Measurements from ENCODE around the gene SYCP2L. TPM values are rescaled to one million over a fixed set of nuclear protein-coding genes. Genes with fewer than 3 reads are reported as not detected.

The SYCP2L gene
- total and polyA plus RNA-seq, 8 donors, result 1.1 to 2.3 (median 1.4) TPM

DNA sequence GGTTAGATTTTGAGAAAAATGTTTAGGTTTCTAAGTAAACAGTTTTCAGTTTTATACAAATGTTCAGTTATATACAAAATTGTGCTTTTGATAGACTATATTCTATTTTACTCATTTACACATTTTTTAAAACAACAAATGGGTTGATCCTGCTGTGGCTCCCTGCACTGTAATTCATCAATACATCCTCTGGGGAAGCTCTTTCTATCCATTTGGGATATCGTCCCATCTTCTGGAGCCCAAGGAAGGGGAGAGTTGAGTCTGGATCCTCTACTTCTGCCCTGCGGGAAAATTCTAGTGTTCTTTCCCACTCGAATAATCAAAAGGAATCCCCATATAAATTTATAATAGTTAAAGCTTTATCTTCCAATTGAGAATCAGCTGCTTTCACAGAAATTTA is 75.0 kb downstream of the SYCP2L start:
- Histone ChIP-seq H3K36me3 (no peaks in the 10 kb centered on the region), H3K4me3 (no peak overlapping the region), H3K4me1 (no peaks in the 10 kb centered on the region), H3K9me3 (no peaks in the 10 kb centered on the region), H3K27ac (no peak overlapping the region), H3K27me3 (no peaks in the 10 kb centered on the region)
- 73 to 84% methylated on average over 3 of the region's 3 CpGs for WGBS, 2 donors
- intact Hi-C loops (cut with DNase I), result no loop called here
- no peak for TF ChIP-seq CTCF (IDR thresholded peaks at IDR 0.05)
- FAIRE-seq (no peak), ATAC-seq (no peak), DNase-seq (no peak)

- Histone ChIP-seq H3K27ac (no peak overlapping the region), H3K27me3 (no peaks in the 10 kb centered on the region), H3K4me3 (no peak overlapping the region), H3K4me1 (no peaks in the 10 kb centered on the region), H3K9me3 (no peaks in the 10 kb centered on the region), H3K36me3 (no peaks in the 10 kb centered on the region)
- 70 to 75% methylated on average over 1 of the region's 1 CpG for WGBS, 2 donors
- ATAC-seq (peak in 1 of 4 donors; percentile 60), FAIRE-seq (no peak), DNase-seq (no peak)
- intact Hi-C loops (cut with DNase I), result no loop called here
- no peak for TF ChIP-seq CTCF (IDR thresholded peaks at IDR 0.05)
Measured at GRCh38 chr6:10962673-10963072, 75.8 kb downstream of the SYCP2L start.

DNA sequence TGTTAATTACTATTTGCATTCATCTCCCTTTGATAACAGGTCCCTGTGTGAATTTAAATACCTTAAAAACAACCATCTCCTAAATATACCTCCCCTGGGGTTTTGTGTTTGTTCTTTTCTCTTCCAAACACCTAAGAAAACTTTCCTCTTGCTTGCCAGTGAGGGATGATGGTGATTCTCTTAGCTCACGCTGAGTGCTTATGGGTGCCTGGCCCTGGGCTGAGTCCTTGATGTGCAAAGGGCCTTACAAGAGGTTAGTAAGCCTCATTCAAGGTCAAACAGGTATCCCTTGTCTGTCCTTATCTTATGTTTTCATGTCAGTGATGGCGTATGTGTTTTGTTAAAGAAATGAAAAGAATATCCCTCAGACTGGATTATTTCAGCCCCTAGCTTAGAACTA is 76.3 kb downstream of the SYCP2L start:
- FAIRE-seq (no peak), ATAC-seq (no peak), DNase-seq (no peak)
- no peaks in the 10 kb centered on the region for H3K27me3 ChIP-seq
- intact Hi-C loops (cut with DNase I), result no loop called here
- no peaks in the 10 kb centered on the region for H3K36me3 ChIP-seq
- TF ChIP-seq CTCF (IDR thresholded peaks at IDR 0.05), result no peak
- no peak overlapping the region for H3K27ac ChIP-seq
- H3K9me3 ChIP-seq, result no peaks in the 10 kb centered on the region
- WGBS, 2 donors, result 62 to 72% methylated on average over 2 of the region's 2 CpGs
- no peaks in the 10 kb centered on the region for H3K4me1 ChIP-seq
- H3K4me3 ChIP-seq, result no peak overlapping the region

DNA sequence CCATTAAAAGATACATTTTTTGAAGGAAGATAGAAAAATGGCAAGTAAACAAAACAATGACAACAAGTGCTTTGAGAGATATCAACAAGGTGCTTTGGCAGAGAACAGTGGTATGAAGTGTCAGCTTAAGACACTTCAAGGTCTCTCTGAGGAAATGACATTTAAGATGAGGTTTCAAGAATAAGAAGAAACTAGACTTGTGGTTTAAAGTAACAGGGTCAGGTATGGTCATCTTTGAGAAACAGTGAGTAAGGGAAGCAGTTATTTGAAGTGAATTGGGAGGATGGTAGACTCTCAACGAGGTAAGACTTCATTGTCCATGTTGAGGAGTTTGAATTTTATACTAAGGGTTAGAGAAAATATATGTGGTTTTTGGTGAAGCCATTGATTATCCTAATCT is 77.8 kb downstream of the SYCP2L start:
- Histone ChIP-seq H3K4me1 (no peaks in the 10 kb centered on the region), H3K27ac (no peak overlapping the region), H3K27me3 (no peaks in the 10 kb centered on the region), H3K4me3 (no peak overlapping the region), H3K9me3 (no peaks in the 10 kb centered on the region), H3K36me3 (no peaks in the 10 kb centered on the region)
- DNase-seq, result no peak
- FAIRE-seq, result no peak
- intact Hi-C loops (cut with DNase I), result no loop called here
- TF ChIP-seq CTCF (IDR thresholded peaks at IDR 0.05), result no peak
- ATAC-seq, result no peak
- 59 to 69% methylated on average over 1 of the region's 1 CpG for WGBS, 2 donors

- H3K9me3 ChIP-seq, result no peaks in the 10 kb centered on the region
- H3K4me1 ChIP-seq, result no peaks in the 10 kb centered on the region
- H3K27ac ChIP-seq, result no peak overlapping the region
- no peak for DNase-seq
- no peak overlapping the region for H3K4me3 ChIP-seq
- no peak for FAIRE-seq
- 65 to 67% methylated on average over 2 of the region's 2 CpGs for WGBS, 2 donors
- no peak for TF ChIP-seq CTCF (IDR thresholded peaks at IDR 0.05)
- no peak for ATAC-seq
- intact Hi-C loops (cut with DNase I), result no loop called here
- no peaks in the 10 kb centered on the region for H3K27me3 ChIP-seq
- H3K36me3 ChIP-seq, result no peaks in the 10 kb centered on the region
Measured at GRCh38 chr6:10968776-10969175, 81.9 kb downstream of the SYCP2L start.

All from pancreas (tissue), 10 donors.